K562 (cell line): ENCODE results near the gene CMTM4. TPM values are rescaled to one million over a fixed set of nuclear protein-coding genes. Genes with fewer than 3 reads are reported as not detected.

Experiments
- ATAC-seq: fragments of 200-7000 bp; cut with Tn5 transposase; 3 replicates; pipeline ENCODE4 v1.9.1; 2020; ENCODE audit warnings: moderate library complexity
- BruUV-seq: library from RNA; stranded (reverse); fragments of 400-500 nt; replicated peaks from 2 replicates; lab custom pipeline; 2021; lab: Mats Ljungman, UMichigan
- CTCF ChIA-PET: fragments of 300-600 bp; formaldehyde crosslinking; extraction: SDS; loops from one replicate; lab custom pipeline; 2021; ENCODE audit warnings: low intra/inter-chr PET ratio; lab: Yijun Ruan, JAX
- POLR2A ChIA-PET: fragments of 300-600, 350-650 bp; sonication (Branson Sonifier 250); formaldehyde crosslinking; extraction: SDS; loops from one replicate; lab custom pipeline; 2021; ENCODE audit warnings: antibody characterized with exemption, inconsistent platforms; lab: Yijun Ruan, JAX
- DNase-seq, 4 experiments: peaks; one replicate each; pipeline versions ENCODE4 v3.0.0 to v3.0.0-alpha.2; 2011 to 2018; ENCODE audit warnings: low spot score in 3 of 4, mixed read lengths in 3 of 4; ENCODE audit errors: extremely low read depth in 1 of 4
- FAIRE-seq: peaks from 2 replicates; lab custom pipeline; 2011; peaks lifted over from hg19 to GRCh38; lab: Jason Lieb, UNC
- H2AFZ ChIP-seq: 2 replicates; pipeline ENCODE4 v1.6.0; 2011; ENCODE audit warnings: low read depth, low read length, control low read depth, inconsistent platforms
- H3K27ac ChIP-seq: fragments of 200-600 bp; 3 replicates; pipeline ENCODE4 v1.8.0; 2011; ENCODE audit warnings: low read depth, mild to moderate bottlenecking, control low read depth, inconsistent platforms, low read length, moderate library complexity, mixed read lengths; ENCODE audit errors: extremely low read depth
- H3K27me3 ChIP-seq, 2 experiments: fragments of 300-600 bp in 1 of 2; 2 replicates in 1 of 2; 3 replicates in 1 of 2; pipeline versions ENCODE4 v1.6.0 to v1.8.0; 2011; ENCODE audit warnings: inconsistent platforms in 2 of 2, low read length in 2 of 2, mild to moderate bottlenecking in 1 of 2, mixed read lengths in 1 of 2, moderate library complexity in 1 of 2; ENCODE audit not compliant: control insufficient read depth in 2 of 2, insufficient read depth in 2 of 2
- H3K36me3 ChIP-seq: fragments of 300-600 bp; 3 replicates; pipeline ENCODE4 v1.8.0; 2011; ENCODE audit warnings: mild to moderate bottlenecking, low read length, inconsistent platforms; ENCODE audit not compliant: control insufficient read depth, insufficient read depth
- H3K4me1 ChIP-seq, 2 experiments: fragments of 200-600 bp in 1 of 2; replicated peaks in 1 of 2; 2 replicates in 1 of 2; 3 replicates in 1 of 2; pipeline versions ENCODE4 v1.5.1 to v1.8.0; 2011; ENCODE audit warnings: inconsistent platforms in 2 of 2, low read length in 2 of 2, mild to moderate bottlenecking in 1 of 2, mixed read lengths in 1 of 2, moderate library complexity in 1 of 2; ENCODE audit not compliant: control insufficient read depth in 2 of 2, insufficient read depth in 2 of 2
- H3K4me2 ChIP-seq: 2 replicates; pipeline ENCODE4 v1.6.1; 2011; ENCODE audit warnings: low read length, control low read depth, inconsistent platforms, mixed read lengths; ENCODE audit not compliant: insufficient read depth
- H3K4me3 ChIP-seq: fragments of 200-600 bp; sonication (generic), shearing (Covaris generic); 2 replicates; pipeline ENCODE4 v1.5.1; 2016; ENCODE audit warnings: control low read depth, inconsistent platforms
- H3K79me2 ChIP-seq: fragments of 200-600 bp; 3 replicates; pipeline ENCODE4 v1.8.0; 2011; ENCODE audit warnings: low read length, inconsistent platforms; ENCODE audit not compliant: control insufficient read depth, insufficient read depth
- H3K9ac ChIP-seq, 2 experiments: 2 replicates each; pipeline versions ENCODE4 v1.6.0 to v1.6.1; 2011; ENCODE audit warnings: low read depth in 2 of 2, low read length in 2 of 2, control low read depth in 1 of 2, inconsistent platforms in 1 of 2, mild to moderate bottlenecking in 1 of 2, mixed read lengths in 1 of 2; ENCODE audit not compliant: insufficient read depth in 1 of 2
- H3K9me1 ChIP-seq: one replicate; pipeline ENCODE4 v1.6.0; 2011; ENCODE audit warnings: inconsistent platforms, mild to moderate bottlenecking, low read length, moderate library complexity; ENCODE audit not compliant: control insufficient read depth, insufficient read depth
- H3K9me3 ChIP-seq: replicated peaks from 2 replicates; pipeline ENCODE4 v1.5.1; 2011; ENCODE audit warnings: low read depth, low read length, inconsistent platforms; ENCODE audit not compliant: control insufficient read depth, insufficient read depth
- H4K20me1 ChIP-seq: replicated peaks from 2 replicates; pipeline ENCODE4 v1.6.1; 2011; ENCODE audit warnings: low read length, inconsistent platforms, mixed read lengths; ENCODE audit not compliant: control insufficient read depth, insufficient read depth
- BACH1 ChIP-seq: fragments of 200-800 bp; sonication (Bioruptor generic); IDR thresholded peaks from 2 replicates; pipeline ENCODE4 v1.6.1; 2016; ENCODE audit warnings: missing genetic modification characterization, missing compliant biosample characterization
- BMI1 ChIP-seq: fragments of 150-350 bp; IDR thresholded peaks from 2 replicates; pipeline ENCODE4 v1.6.1; 2014; ENCODE audit warnings: low read length
- C11orf30 ChIP-seq: fragments of 450-650 bp; IDR thresholded peaks from 2 replicates; pipeline ENCODE4 v1.6.1; 2016; ENCODE audit warnings: low read depth, mild to moderate bottlenecking
- CBX8 ChIP-seq: fragments of 200-600 bp; sonication (generic); IDR thresholded peaks from 2 replicates; pipeline ENCODE4 v1.6.1; 2012; ENCODE audit warnings: borderline replicate concordance, mixed run types, low read depth, mild to moderate bottlenecking, moderate library complexity, mixed read lengths, low read length, control low read depth, inconsistent platforms; ENCODE audit not compliant: poor library complexity, severe bottlenecking; ENCODE audit errors: extremely low read depth
- LCOR ChIP-seq: sonication (generic); formaldehyde crosslinking; IDR thresholded peaks from 2 replicates; pipeline ENCODE4 v1.8.0; 2022; ENCODE audit warnings: mild to moderate bottlenecking, missing genetic modification reagents
- MAFK ChIP-seq: IDR thresholded peaks from 2 replicates; pipeline ENCODE4 v1.6.1; 2011; ENCODE audit warnings: low read length, improper control_type of control experiment
- MCM5 ChIP-seq: fragments of 450-650 bp; IDR thresholded peaks from 2 replicates; pipeline ENCODE4 v1.6.1; 2016; ENCODE audit warnings: low read depth
- MEF2D ChIP-seq: conservative IDR thresholded peaks from 2 replicates; pipeline ENCODE4 v1.6.1; 2016; ENCODE audit warnings: low read depth, missing genetic modification characterization, missing compliant biosample characterization
- NFIC ChIP-seq: fragments of 450-650 bp; IDR thresholded peaks from 2 replicates; pipeline ENCODE4 v1.6.1; 2017; ENCODE audit warnings: mild to moderate bottlenecking, inconsistent platforms
- ZNF316 ChIP-seq: fragments of 450-650 bp; IDR thresholded peaks from 2 replicates; pipeline ENCODE4 v1.6.1; 2016
- ZNF75A ChIP-seq: fragments of 450-650 bp; formaldehyde crosslinking; IDR thresholded peaks from 2 replicates; pipeline ENCODE4 v1.4.0; 2020; ENCODE audit warnings: mild to moderate bottlenecking
- WGBS: fragments of 100-300 bp; shearing (Covaris generic); methylation state at CpG from one replicate; pipeline ENCODE4 v1.1.6; 2016; ENCODE audit warnings: low coverage, mixed read lengths; ENCODE audit not compliant: insufficient coverage; ENCODE audit errors: missing lambda C conversion rate; 5-methylcytosine and 5-hydroxymethylcytosine counted together
- in situ Hi-C: fragments of 300-500 bp; cut with MboI; formaldehyde crosslinking; loops from 4 replicates; pipeline ENCODE4 v1.15.0; 2018; ENCODE audit warnings: inconsistent platforms, mixed read lengths
- intact Hi-C: fragments of 100-400 bp; cut with micrococcal nuclease; formaldehyde crosslinking; loops from 2 replicates; pipeline ENCODE4 v1.14.2; 2022
- polyA plus RNA-seq, 8 experiments: library from polyadenylated mRNA; depleted of rRNA in 4 of 8; stranded (reverse) in 5 of 8; unstranded in 3 of 8; fragments of >200 nt; fragmentation: Nextera tagmentation in 2 of 8; fragmentation: Illumina TruSeq in 1 of 8; extraction: Ambion mirVana in 2 of 8; extraction: Trizol in 1 of 8; gene quantifications; 2 replicates each; pipeline versions ENCODE4 v1.2.1 to v1.2.3, GENCODE V29; 2011 to 2014; ENCODE audit warnings: inconsistent platforms in 1 of 8, missing spikeins in 1 of 8
- total RNA-seq, 7 experiments: library from RNA; depleted of rRNA in 6 of 7; stranded (reverse); fragments of >200 nt in 6 of 7; fragmentation: Illumina TruSeq in 2 of 7; extraction: Trizol in 2 of 7; gene quantifications; 2 replicates each; pipeline versions ENCODE4 v1.2.1 to v1.2.3, GENCODE V29; 2011 to 2021; ENCODE audit warnings: low replicate concordance in 1 of 7
- TF ChIP-seq, protein P1 (sequence below): fragments of 450-650 bp; formaldehyde crosslinking; IDR thresholded peaks from 2 replicates; pipeline ENCODE4 v1.4.0; 2022; ENCODE audit warnings: missing genetic modification characterization
- TF ChIP-seq, protein P2 (sequence below): fragments of 250-450 bp; sonication (Bioruptor Pico); IDR thresholded peaks from 2 replicates; pipeline ENCODE4 v1.8.0; 2022; ENCODE audit warnings: moderate library complexity, mild to moderate bottlenecking, inconsistent platforms
- TF ChIP-seq, protein P3 (sequence below): IDR thresholded peaks from 3 replicates; pipeline ENCODE4 v1.6.1; 2011; ENCODE audit warnings: borderline replicate concordance, mild to moderate bottlenecking, moderate library complexity; ENCODE audit not compliant: insufficient read length; ENCODE audit errors: extremely low read depth

CMTM4 gene
- total and polyA plus RNA-seq, 9 of the 15 experiments (the other 6 are each of a cell fraction or from before 2014, with no cell fraction given): 2.0 to 21.3 (median 12.5) TPM

GRCh38 chr16:66617728-66618127 lies 78.8 kb downstream of the CMTM4 start (continued):
- TF ChIP-seq BMI1: no peak
- TF ChIP-seq, protein P1, sequence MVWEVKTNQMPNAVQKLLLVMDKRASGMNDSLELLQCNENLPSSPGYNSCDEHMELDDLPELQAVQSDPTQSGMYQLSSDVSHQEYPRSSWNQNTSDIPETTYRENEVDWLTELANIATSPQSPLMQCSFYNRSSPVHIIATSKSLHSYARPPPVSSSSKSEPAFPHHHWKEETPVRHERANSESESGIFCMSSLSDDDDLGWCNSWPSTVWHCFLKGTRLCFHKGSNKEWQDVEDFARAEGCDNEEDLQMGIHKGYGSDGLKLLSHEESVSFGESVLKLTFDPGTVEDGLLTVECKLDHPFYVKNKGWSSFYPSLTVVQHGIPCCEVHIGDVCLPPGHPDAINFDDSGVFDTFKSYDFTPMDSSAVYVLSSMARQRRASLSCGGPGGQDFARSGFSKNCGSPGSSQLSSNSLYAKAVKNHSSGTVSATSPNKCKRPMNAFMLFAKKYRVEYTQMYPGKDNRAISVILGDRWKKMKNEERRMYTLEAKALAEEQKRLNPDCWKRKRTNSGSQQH (CRISPR knock-in tag): no peak
- TF ChIP-seq CBX8: no peak
- TF ChIP-seq MCM5: no peak
- TF ChIP-seq, protein P2, sequence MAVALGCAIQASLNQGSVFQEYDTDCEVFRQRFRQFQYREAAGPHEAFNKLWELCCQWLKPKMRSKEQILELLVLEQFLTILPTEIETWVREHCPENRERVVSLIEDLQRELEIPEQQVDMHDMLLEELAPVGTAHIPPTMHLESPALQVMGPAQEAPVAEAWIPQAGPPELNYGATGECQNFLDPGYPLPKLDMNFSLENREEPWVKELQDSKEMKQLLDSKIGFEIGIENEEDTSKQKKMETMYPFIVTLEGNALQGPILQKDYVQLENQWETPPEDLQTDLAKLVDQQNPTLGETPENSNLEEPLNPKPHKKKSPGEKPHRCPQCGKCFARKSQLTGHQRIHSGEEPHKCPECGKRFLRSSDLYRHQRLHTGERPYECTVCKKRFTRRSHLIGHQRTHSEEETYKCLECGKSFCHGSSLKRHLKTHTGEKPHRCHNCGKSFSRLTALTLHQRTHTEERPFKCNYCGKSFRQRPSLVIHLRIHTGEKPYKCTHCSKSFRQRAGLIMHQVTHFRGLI: no peak

GRCh38 chr16:66617010-66617434 lies 79.5 kb downstream of the CMTM4 start:
- H4K20me1 ChIP-seq: no peaks in the 10 kb centered on the region
- H3K4me3 ChIP-seq: no peak overlapping the region
- WGBS: 43% methylated on average over 2 of the region's 2 CpGs
- no peaks in the 10 kb centered on the region for H3K27me3 ChIP-seq
- H3K27ac ChIP-seq: peak overlapping the region; percentile 78; the same call in 1 of the 3 replicates
- no peak overlapping the region for H3K4me2 ChIP-seq
- H3K4me1 ChIP-seq: peaks cover 34 to 51% of the 10 kb centered on the region in 2 experiments
- peak; percentile 64 for FAIRE-seq
- in situ Hi-C loops: no loop called here
- CTCF ChIA-PET: no interaction called here
- H3K9ac ChIP-seq: no peak overlapping the region
- H2AFZ ChIP-seq: no peak overlapping the region
- peak in 1 of 4 experiments; percentile 41 for DNase-seq
- TF ChIP-seq NFIC (peak; percentile 74), BACH1 (tag) (peak; percentile 32; the same call in 1 of the 2 replicates), MEF2D (tag) (no peak), MAFK (0 out of 2 replicates have a peak, but pooled peaks have one; percentile 2), ZNF316 (0 out of 2 replicates have a peak, but pooled peaks have one; percentile 8), C11orf30 (0 out of 2 replicates have a peak, but pooled peaks have one; percentile 4), ZNF75A (CRISPR knock-in tag) (no peak), LCOR (CRISPR knock-in tag) (no peak)
- TF ChIP-seq, protein P3, sequence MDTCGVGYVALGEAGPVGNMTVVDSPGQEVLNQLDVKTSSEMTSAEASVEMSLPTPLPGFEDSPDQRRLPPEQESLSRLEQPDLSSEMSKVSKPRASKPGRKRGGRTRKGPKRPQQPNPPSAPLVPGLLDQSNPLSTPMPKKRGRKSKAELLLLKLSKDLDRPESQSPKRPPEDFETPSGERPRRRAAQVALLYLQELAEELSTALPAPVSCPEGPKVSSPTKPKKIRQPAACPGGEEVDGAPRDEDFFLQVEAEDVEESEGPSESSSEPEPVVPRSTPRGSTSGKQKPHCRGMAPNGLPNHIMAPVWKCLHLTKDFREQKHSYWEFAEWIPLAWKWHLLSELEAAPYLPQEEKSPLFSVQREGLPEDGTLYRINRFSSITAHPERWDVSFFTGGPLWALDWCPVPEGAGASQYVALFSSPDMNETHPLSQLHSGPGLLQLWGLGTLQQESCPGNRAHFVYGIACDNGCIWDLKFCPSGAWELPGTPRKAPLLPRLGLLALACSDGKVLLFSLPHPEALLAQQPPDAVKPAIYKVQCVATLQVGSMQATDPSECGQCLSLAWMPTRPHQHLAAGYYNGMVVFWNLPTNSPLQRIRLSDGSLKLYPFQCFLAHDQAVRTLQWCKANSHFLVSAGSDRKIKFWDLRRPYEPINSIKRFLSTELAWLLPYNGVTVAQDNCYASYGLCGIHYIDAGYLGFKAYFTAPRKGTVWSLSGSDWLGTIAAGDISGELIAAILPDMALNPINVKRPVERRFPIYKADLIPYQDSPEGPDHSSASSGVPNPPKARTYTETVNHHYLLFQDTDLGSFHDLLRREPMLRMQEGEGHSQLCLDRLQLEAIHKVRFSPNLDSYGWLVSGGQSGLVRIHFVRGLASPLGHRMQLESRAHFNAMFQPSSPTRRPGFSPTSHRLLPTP: no peak
- TF ChIP-seq, all 486 proteins: peak for 5
- BruUV-seq: no TSS peak
- Histone ChIP-seq H3K79me2 (no peaks in the 10 kb centered on the region), H3K9me1 (no peaks in the 10 kb centered on the region), H3K36me3 (peaks cover 54% of the 10 kb centered on the region), H3K9me3 (no peaks in the 10 kb centered on the region)
- POLR2A ChIA-PET: interaction anchor here (1.0 to 2.1 kb wide), 6 partner anchors 9 to 74 kb away, joined by 3 to 8 read pairs (median 4); no protein-coding TSS in a partner anchor
- ATAC-seq: no peak
- intact Hi-C loops: loop anchor here (5.0 kb wide), 1 partner anchor 80 kb away; the partner anchor contains the start of gene CMTM4
